ENCODE results near the gene EIF4B.

EIF4B gene

GRCh38 chr12:53060064-53060720 lies 53.9 kb downstream of the EIF4B start:
- no peak for TF ChIP-seq CTCF (IDR thresholded peaks at IDR 0.05; ENCODE audit: insufficient read depth, missing control alignments)
- FAIRE-seq (no peak), DNase-seq (ENCODE audit: insufficient read length, low spot score) (no peak)

- TF ChIP-seq CTCF (IDR thresholded peaks at IDR 0.05; ENCODE audit: insufficient read depth, missing control alignments), result no peak
- no peak for DNase-seq (ENCODE audit: insufficient read length, low spot score)
- FAIRE-seq, result no peak
Measured at GRCh38 chr12:53060721-53061276, 54.5 kb downstream of the EIF4B start.

GRCh38 chr12:53061404-53062010 lies 55.3 kb downstream of the EIF4B start:
- DNase-seq (ENCODE audit: insufficient read length, low spot score) (no peak), FAIRE-seq (no peak)
- TF ChIP-seq CTCF (IDR thresholded peaks at IDR 0.05; ENCODE audit: insufficient read depth, missing control alignments), result peak; percentile 29

GRCh38 chr12:53062011-53062961 lies 56.0 kb downstream of the EIF4B start:
- FAIRE-seq (no peak), DNase-seq (ENCODE audit: insufficient read length, low spot score) (no peak)
- TF ChIP-seq CTCF (IDR thresholded peaks at IDR 0.05; ENCODE audit: insufficient read depth, missing control alignments), result no peak

GRCh38 chr12:53062977-53063707 lies 56.9 kb downstream of the EIF4B start:
- no peak for TF ChIP-seq CTCF (IDR thresholded peaks at IDR 0.05; ENCODE audit: insufficient read depth, missing control alignments)
- DNase-seq (ENCODE audit: insufficient read length, low spot score) (no peak), FAIRE-seq (no peak)

GRCh38 chr12:53063708-53064612 lies 57.7 kb downstream of the EIF4B start:
- no peak for FAIRE-seq
- TF ChIP-seq CTCF (IDR thresholded peaks at IDR 0.05; ENCODE audit: insufficient read depth, missing control alignments), result no peak
- no peak for DNase-seq (ENCODE audit: insufficient read length, low spot score)

Data from D721Med (cell line).